Measurements from ENCODE around the gene XRCC1. TPM values are rescaled to one million over a fixed set of nuclear protein-coding genes. Genes with fewer than 3 reads are reported as not detected.

The XRCC1 gene
- total RNA-seq, 1 experiment from 2014 or later: 23.4 TPM

GRCh38 chr19:43612374-43612773, 37.0 kb upstream of the XRCC1 start:
- TF ChIP-seq EZH2 (IDR thresholded peaks at IDR 0.05; ENCODE audit: low read length, unreplicated experiment) (no peak), CTCF (conservative IDR thresholded peaks at IDR 0.05; ENCODE audit: low read depth, low read length) (no peak), EZH2phosphoT487 (IDR thresholded peaks at IDR 0.05; ENCODE audit: borderline replicate concordance, low read length) (no peak)
- POLR2A ChIA-PET (ENCODE audit: unreplicated experiment): no interaction called here
- Histone ChIP-seq H2AFZ (ENCODE audit: low read length) (no peak overlapping the region), H4K20me1 (ENCODE audit: low read length) (no peaks in the 10 kb centered on the region), H3K27ac (ENCODE audit: low read length) (no peak overlapping the region), H3K4me2 (ENCODE audit: low read length) (no peak overlapping the region), H3K4me3 (ENCODE audit: low read length) (no peak overlapping the region), H3K9me2 (replicated peaks; ENCODE audit: low read length) (no peaks in the 10 kb centered on the region), H3K9me3 (ENCODE audit: low read length) (no peaks in the 10 kb centered on the region), H3K36me3 (ENCODE audit: low read depth, low read length) (no peaks in the 10 kb centered on the region; the same call in 1 of the 2 replicates), H3K79me2 (ENCODE audit: low read length) (0 out of 2 replicates have a peak, but pooled peaks cover 6% of the 10 kb centered on the region), H3K27me3 (ENCODE audit: low read length) (no peaks in the 10 kb centered on the region), H3F3A (ENCODE audit: low read length, unreplicated experiment) (no peaks in the 10 kb centered on the region), H3K4me1 (ENCODE audit: insufficient read depth, low read length) (no peaks in the 10 kb centered on the region), H3K9ac (ENCODE audit: low read length) (no peak overlapping the region)
- ATAC-seq (no peak), DNase-seq (no peak)
- CTCF ChIA-PET: no interaction called here
- BruUV-seq (replicated peaks): no TSS peak
- intact Hi-C loops (cut with micrococcal nuclease): no loop called here

GRCh38 chr19:43611788-43612187, 36.5 kb upstream of the XRCC1 start, which contains the start of gene SRRM5:
SRRM5 (plus strand) TSS chr19:43612088; CDS start chr19:43612122, 34 bp downstream.
- DNase-seq (no peak), ATAC-seq (no peak)
- H3K9ac ChIP-seq (ENCODE audit: low read length): no peak within 1 kb of the TSS
- intact Hi-C loops (cut with micrococcal nuclease): no loop called here
- H3K27me3 ChIP-seq (ENCODE audit: low read length): no peaks in the 10 kb centered on the region
- no peaks in the 10 kb centered on the region for H3K4me1 ChIP-seq (ENCODE audit: insufficient read depth, low read length)
- TF ChIP-seq EZH2 (IDR thresholded peaks at IDR 0.05; ENCODE audit: low read length, unreplicated experiment) (no peak), CTCF (conservative IDR thresholded peaks at IDR 0.05; ENCODE audit: low read depth, low read length) (no peak), EZH2phosphoT487 (IDR thresholded peaks at IDR 0.05; ENCODE audit: borderline replicate concordance, low read length) (no peak)
- no peaks in the 10 kb centered on the region; the same call in 1 of the 2 replicates for H3K36me3 ChIP-seq (ENCODE audit: low read depth, low read length)
- POLR2A ChIA-PET (ENCODE audit: unreplicated experiment): no interaction called here
- CTCF ChIA-PET: no interaction called here
- no peak within 1 kb of the TSS for H3K4me2 ChIP-seq (ENCODE audit: low read length)
- no peaks in the 10 kb centered on the region for H3K9me2 ChIP-seq (replicated peaks; ENCODE audit: low read length)
- H4K20me1 ChIP-seq (ENCODE audit: low read length): no peaks in the 10 kb centered on the region
- 0 out of 2 replicates have a peak, but pooled peaks cover under 1% of the 10 kb centered on the region for H3K79me2 ChIP-seq (ENCODE audit: low read length)
- no peaks in the 10 kb centered on the region for H3F3A ChIP-seq (ENCODE audit: low read length, unreplicated experiment)
- no peak within 1 kb of the TSS for H2AFZ ChIP-seq (ENCODE audit: low read length)
- no TSS peak for BruUV-seq (replicated peaks)
- H3K4me3 ChIP-seq (ENCODE audit: low read length): no peak within 1 kb of the TSS
- no peaks in the 10 kb centered on the region for H3K9me3 ChIP-seq (ENCODE audit: low read length)
- H3K27ac ChIP-seq (ENCODE audit: low read length): no peak within 1 kb of the TSS

GRCh38 chr19:43610493-43610892, 35.2 kb upstream of the XRCC1 start:
- Histone ChIP-seq H3K4me3 (ENCODE audit: low read length) (no peak overlapping the region), H3K9ac (ENCODE audit: low read length) (no peak overlapping the region), H2AFZ (ENCODE audit: low read length) (no peak overlapping the region), H3K27ac (ENCODE audit: low read length) (no peak overlapping the region), H3K4me2 (ENCODE audit: low read length) (no peak overlapping the region), H3K27me3 (ENCODE audit: low read length) (no peaks in the 10 kb centered on the region), H3K9me2 (replicated peaks; ENCODE audit: low read length) (no peaks in the 10 kb centered on the region), H3K79me2 (ENCODE audit: low read length) (no peaks in the 10 kb centered on the region), H3K9me3 (ENCODE audit: low read length) (no peaks in the 10 kb centered on the region), H3F3A (ENCODE audit: low read length, unreplicated experiment) (no peaks in the 10 kb centered on the region), H4K20me1 (ENCODE audit: low read length) (no peaks in the 10 kb centered on the region), H3K4me1 (ENCODE audit: insufficient read depth, low read length) (no peaks in the 10 kb centered on the region), H3K36me3 (ENCODE audit: low read depth, low read length) (no peaks in the 10 kb centered on the region; the same call in 1 of the 2 replicates)
- ATAC-seq (no peak), DNase-seq (no peak)
- TF ChIP-seq CTCF (conservative IDR thresholded peaks at IDR 0.05; ENCODE audit: low read depth, low read length) (no peak), EZH2phosphoT487 (IDR thresholded peaks at IDR 0.05; ENCODE audit: borderline replicate concordance, low read length) (no peak), EZH2 (IDR thresholded peaks at IDR 0.05; ENCODE audit: low read length, unreplicated experiment) (no peak)
- BruUV-seq (replicated peaks): no TSS peak
- intact Hi-C loops (cut with micrococcal nuclease): no loop called here
- ChIA-PET CTCF (no interaction called here), POLR2A (ENCODE audit: unreplicated experiment) (no interaction called here)
